Dedifferentiated amniotic fluid mesenchymal stem cell (primary cell): ENCODE data around the gene HAO1.

ENCODE experiments used
- DNase-seq: peaks from one replicate; pipeline ENCODE4 v3.0.0-alpha.2; 2016; ENCODE audit errors: extremely low spot score

HAO1 gene

GRCh38 chr20:7926767-7927166, 13.5 kb downstream of the HAO1 start:
- DNase-seq = peak; percentile 19

GRCh38 chr20:7926323-7926722, 13.9 kb downstream of the HAO1 start:
- DNase-seq = no peak

GRCh38 chr20:7924692-7925091, 15.6 kb downstream of the HAO1 start:
- peak; percentile 83 for DNase-seq

GRCh38 chr20:7916648-7917047, 23.6 kb downstream of the HAO1 start:
- DNase-seq = no peak

- DNase-seq = no peak
These were observed 27.7 kb downstream of the HAO1 start for GRCh38 chr20:7912551-7912950.

GRCh38 chr20:7911586-7912330, 28.5 kb downstream of the HAO1 start:
- DNase-seq = no peak

GRCh38 chr20:7908905-7909304, 31.4 kb downstream of the HAO1 start:
- DNase-seq = no peak

GRCh38 chr20:7903429-7903828, 36.8 kb downstream of the HAO1 start:
- DNase-seq = no peak

- DNase-seq = no peak
These were observed 37.4 kb downstream of the HAO1 start for GRCh38 chr20:7902879-7903278.

GRCh38 chr20:7897781-7898364, 42.4 kb downstream of the HAO1 start:
- DNase-seq = no peak

GRCh38 chr20:7893014-7893730, 47.1 kb downstream of the HAO1 start:
- no peak for DNase-seq

- no peak for DNase-seq
These were observed 48.6 kb downstream of the HAO1 start for GRCh38 chr20:7891705-7892104.

- DNase-seq = no peak
These were observed 50.5 kb downstream of the HAO1 start for GRCh38 chr20:7889736-7890135.

- DNase-seq = no peak
These were observed 56.5 kb downstream of the HAO1 start for GRCh38 chr20:7883741-7884140.

- no peak for DNase-seq
These were observed 56.9 kb downstream of the HAO1 start for GRCh38 chr20:7883309-7883708.

GRCh38 chr20:7882076-7882475, 58.2 kb downstream of the HAO1 start:
- no peak for DNase-seq

- DNase-seq = no peak
These were observed 58.7 kb downstream of the HAO1 start for GRCh38 chr20:7881551-7881950.

GRCh38 chr20:7879883-7880282, 60.4 kb downstream of the HAO1 start:
- peak; percentile 27 for DNase-seq

GRCh38 chr20:7868108-7868507, 72.2 kb downstream of the HAO1 start:
- DNase-seq = no peak

GRCh38 chr20:7866285-7866684, 74.0 kb downstream of the HAO1 start:
- DNase-seq = no peak

- peak; percentile 63 for DNase-seq
These were observed 80.9 kb downstream of the HAO1 start for GRCh38 chr20:7859356-7859802.

- no peak for DNase-seq
These were observed 81.5 kb downstream of the HAO1 start for GRCh38 chr20:7858734-7859250.

- no peak for DNase-seq
These were observed 83.5 kb downstream of the HAO1 start for GRCh38 chr20:7856756-7857155.
